HEK293 (cell line): ENCODE measurements around the gene CHD1L.

ENCODE experiments used
- CTCF ChIP-seq: fragments of 450-650 bp; formaldehyde crosslinking; IDR thresholded peaks from 2 replicates; pipeline ENCODE4 v1.5.1; 2016; ENCODE audit warnings: missing biosample characterization, missing genetic modification characterization
- OSR2 ChIP-seq: fragments of 450-650 bp; formaldehyde crosslinking; IDR thresholded peaks from 2 replicates; pipeline ENCODE4 v1.5.1; 2016; ENCODE audit warnings: missing biosample characterization, missing genetic modification characterization
- PBX3 ChIP-seq: sonication (generic); formaldehyde crosslinking; IDR thresholded peaks from 2 replicates; pipeline ENCODE4 v1.8.1; 2022; ENCODE audit warnings: mild to moderate bottlenecking, moderate library complexity, missing genetic modification reagents
- YY1 ChIP-seq: fragments of 450-650 bp; formaldehyde crosslinking; IDR thresholded peaks from 2 replicates; pipeline ENCODE4 v1.5.1; 2018; ENCODE audit warnings: missing biosample characterization, missing genetic modification characterization
- ZBTB21 ChIP-seq: fragments of 450-650 bp; formaldehyde crosslinking; IDR thresholded peaks from 2 replicates; pipeline ENCODE4 v1.5.1; 2017; ENCODE audit warnings: missing biosample characterization, missing genetic modification characterization
- ZNF146 ChIP-seq: fragments of 450-650 bp; formaldehyde crosslinking; IDR thresholded peaks from 2 replicates; pipeline ENCODE4 v1.5.1; 2016; ENCODE audit warnings: missing biosample characterization, missing genetic modification characterization
- ZNF26 ChIP-seq: fragments of 450-650 bp; formaldehyde crosslinking; IDR thresholded peaks from 2 replicates; pipeline ENCODE4 v1.5.1; 2016; ENCODE audit warnings: missing biosample characterization, missing genetic modification characterization
- ZNF335 ChIP-seq: fragments of 450-650 bp; formaldehyde crosslinking; conservative IDR thresholded peaks from 2 replicates; pipeline ENCODE4 v1.5.1; 2016; ENCODE audit warnings: missing biosample characterization, missing genetic modification characterization

DNA sequence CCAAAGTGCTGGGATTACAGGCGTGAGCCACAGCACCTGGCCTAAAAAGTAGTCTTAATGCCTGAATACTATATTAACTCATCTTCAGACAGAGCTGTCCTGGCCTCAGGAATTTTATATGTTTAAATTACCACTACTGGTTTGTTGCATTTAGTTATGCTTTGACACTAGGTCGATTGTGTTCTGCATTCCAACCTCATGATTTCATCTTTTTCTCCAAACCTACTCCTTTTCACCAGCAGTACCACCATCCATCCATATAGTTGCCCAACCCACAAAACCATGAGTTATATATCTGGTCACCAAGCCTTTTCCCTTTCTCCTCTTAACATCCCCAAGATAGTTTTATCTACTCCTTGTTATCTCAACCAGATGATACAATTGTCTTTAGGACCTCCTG is 39.9 kb upstream of the CHD1L start:
- no peak for TF ChIP-seq ZNF146
- TF ChIP-seq ZBTB21 (tag by site-specific recombination) = no peak
- no peak for TF ChIP-seq CTCF (tag by site-specific recombination)
- TF ChIP-seq PBX3 (CRISPR knock-in tag) = no peak
- no peak for TF ChIP-seq OSR2
- TF ChIP-seq ZNF335 (tag by site-specific recombination) = no peak
- no peak for TF ChIP-seq YY1 (tag by site-specific recombination)
- TF ChIP-seq ZNF26 = no peak
